IPS-18c (cell line): ENCODE data around the gene TRAF2.

Experiments used
- H3K4me3 ChIP-seq: 2 replicates; pipeline ENCODE4 v1.7.0; 2013; ENCODE audit warnings: low read depth, mild to moderate bottlenecking, low read length, moderate library complexity; ENCODE audit not compliant: insufficient read depth
- H3K9me3 ChIP-seq: one replicate; pipeline ENCODE4 v1.6.1; 2013; ENCODE audit warnings: mild to moderate bottlenecking, low read length, moderate library complexity; ENCODE audit not compliant: control insufficient read depth, insufficient read depth

Gene TRAF2

DNA sequence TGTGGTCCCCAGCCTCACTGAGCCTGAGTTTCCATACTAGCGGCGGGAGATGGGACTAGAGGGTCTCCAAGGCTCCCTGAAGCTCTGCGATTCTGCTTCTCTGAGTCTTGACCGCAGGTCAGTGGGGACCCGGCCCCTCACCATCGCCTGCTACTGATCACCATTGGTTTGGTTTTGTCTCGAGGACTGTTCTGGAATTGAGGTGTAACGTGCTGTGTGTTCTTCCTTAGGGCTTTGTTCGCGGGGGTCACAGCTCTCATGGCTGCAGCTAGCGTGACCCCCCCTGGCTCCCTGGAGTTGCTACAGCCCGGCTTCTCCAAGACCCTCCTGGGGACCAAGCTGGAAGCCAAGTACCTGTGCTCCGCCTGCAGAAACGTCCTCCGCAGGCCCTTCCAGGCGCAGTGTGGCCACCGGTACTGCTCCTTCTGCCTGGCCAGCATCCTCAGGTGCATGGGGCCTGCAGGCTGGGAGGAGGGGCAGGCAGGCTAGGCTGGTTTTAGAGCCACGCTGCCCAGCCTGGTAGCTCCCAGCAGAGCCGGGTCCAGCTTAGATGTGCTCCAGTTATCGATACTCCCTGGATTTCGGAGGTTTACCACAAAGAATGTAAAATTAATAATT is 12.3 kb downstream of the TRAF2 start:
- Histone ChIP-seq H3K4me3 (no peak overlapping the region), H3K9me3 (no peaks in the 10 kb centered on the region)

DNA sequence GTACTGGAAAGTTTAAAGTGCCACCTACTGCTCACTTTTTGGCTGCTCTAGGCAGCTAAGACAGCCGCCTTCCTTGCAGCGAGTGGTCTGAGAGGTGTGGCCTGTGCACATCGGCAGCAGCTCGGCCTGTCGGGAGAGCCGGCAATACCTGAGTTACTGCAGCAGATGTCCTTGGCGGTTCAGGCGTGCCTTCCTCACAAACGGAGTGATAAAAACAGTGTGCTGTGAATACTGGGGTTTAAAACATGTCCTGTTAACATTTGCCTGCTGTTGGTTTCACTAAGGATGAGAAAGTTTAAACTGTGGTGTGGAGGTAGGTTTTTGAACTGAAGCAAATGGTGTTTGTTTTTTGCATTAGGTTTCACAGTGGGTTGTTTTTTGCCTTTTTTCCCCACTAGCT is 12.9 kb downstream of the TRAF2 start:
- H3K4me3 ChIP-seq, result no peak overlapping the region
- H3K9me3 ChIP-seq, result no peaks in the 10 kb centered on the region

DNA sequence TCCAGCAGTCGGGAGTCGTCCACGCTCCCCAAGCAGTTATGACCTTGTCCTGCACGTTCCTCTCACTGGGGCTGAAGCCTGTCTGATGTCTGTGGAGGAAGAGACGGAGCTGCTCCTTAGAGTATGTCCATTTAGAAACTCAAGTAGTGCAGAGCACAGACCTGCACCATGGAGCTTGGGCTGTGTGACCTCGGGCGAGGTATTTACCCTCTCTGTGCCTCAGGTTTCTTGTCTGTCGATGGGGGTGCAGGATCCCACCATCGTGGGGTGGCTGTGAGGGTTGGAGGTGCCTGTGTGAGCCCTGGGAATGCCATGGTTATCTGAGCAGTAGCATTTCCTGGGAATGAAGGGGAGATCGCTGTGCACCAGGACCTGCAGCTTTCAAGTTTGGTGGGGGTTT is 14.2 kb downstream of the TRAF2 start:
- Histone ChIP-seq H3K9me3 (no peaks in the 10 kb centered on the region), H3K4me3 (no peak overlapping the region)

DNA sequence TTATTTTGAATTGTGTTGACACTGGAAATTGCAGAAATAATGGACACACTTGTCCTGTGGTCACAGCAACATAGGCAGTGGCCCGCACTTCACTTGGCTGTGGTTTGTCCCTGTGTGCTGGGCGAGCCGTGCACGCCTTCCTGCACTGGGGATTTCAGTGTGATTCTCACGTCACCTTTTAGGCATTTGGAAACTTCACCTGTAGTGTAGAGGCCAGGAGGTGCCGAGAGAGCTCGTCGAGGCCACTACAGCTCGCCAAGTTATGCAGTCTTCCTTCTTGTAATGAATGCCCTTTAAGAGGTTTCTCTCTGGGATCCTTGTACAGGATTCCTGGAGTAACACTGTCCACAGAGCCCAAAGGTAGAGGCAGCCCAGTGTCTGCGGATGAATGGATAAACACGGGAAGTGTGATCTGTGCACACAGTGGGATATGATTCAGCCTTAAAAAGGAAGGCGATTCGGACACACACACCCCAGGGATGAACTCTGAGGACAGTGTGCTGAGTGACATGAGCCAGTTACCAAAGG is 14.7 kb downstream of the TRAF2 start:
- Histone ChIP-seq H3K4me3 (no peak overlapping the region), H3K9me3 (no peaks in the 10 kb centered on the region)

DNA sequence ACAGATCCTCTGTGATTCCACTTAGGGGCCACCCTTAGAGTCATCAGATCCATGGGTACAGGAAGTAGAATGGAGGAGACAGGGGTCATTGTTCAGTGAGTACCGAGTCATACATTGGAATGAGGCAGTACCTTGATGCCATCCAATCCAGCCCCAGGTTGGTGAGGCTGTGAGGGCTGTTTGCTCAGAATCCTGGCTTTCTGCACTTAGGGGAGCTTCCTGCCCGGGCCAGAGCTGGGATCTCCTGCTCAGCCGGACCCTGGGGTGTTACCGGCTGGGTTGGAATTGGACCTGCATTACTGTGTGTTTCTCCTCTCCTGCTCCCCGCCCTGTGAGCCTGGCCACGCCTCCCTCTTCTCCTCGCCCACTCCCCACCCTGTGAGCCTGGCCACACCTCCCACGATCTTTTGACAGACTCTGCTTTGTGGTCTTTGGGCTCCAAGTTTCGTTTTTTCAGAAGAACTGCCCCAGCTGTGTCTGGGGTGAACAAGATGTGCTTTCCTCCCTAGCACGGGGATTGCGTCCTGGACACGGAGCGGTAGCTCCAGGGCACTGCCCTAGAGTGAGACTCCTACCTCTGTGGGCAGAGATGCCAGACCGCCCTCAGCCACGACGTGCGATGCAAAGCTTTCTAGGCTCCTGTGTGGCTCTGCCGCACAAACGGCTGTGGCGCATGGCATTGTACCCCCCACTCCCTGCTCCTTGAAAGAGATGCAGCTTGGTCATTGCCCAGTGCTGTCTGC is 15.4 kb downstream of the TRAF2 start:
- Histone ChIP-seq H3K9me3 (no peaks in the 10 kb centered on the region), H3K4me3 (no peak overlapping the region)

DNA sequence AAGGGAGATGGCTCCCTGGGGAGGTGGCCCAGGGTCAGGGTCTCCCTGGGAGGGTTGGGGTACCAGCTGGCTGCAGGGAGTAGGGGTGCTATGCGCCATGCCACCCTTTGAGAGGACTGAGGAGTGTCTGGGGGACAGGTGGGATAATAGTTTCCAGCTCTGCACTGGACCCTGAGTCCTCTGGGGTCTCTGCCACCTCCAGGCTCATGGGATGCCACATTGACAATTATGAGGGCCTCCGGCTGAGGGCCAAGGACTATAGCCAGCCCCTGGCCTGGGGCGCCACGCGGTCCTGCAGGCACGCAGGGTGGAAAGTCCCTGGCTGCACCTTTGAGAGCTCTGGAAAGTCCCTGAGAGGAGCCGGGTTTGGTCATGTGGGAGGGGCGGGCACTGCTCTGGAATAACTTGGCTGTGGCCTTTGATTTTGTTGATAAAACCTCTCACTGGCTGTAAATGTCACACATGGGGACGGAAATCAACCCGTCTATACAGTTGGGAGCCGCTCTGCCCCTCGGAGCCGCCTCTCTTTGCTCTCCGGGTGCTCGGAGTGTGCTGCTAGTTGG is 16.0 kb downstream of the TRAF2 start:
- H3K4me3 ChIP-seq, result no peak overlapping the region
- no peaks in the 10 kb centered on the region for H3K9me3 ChIP-seq

DNA sequence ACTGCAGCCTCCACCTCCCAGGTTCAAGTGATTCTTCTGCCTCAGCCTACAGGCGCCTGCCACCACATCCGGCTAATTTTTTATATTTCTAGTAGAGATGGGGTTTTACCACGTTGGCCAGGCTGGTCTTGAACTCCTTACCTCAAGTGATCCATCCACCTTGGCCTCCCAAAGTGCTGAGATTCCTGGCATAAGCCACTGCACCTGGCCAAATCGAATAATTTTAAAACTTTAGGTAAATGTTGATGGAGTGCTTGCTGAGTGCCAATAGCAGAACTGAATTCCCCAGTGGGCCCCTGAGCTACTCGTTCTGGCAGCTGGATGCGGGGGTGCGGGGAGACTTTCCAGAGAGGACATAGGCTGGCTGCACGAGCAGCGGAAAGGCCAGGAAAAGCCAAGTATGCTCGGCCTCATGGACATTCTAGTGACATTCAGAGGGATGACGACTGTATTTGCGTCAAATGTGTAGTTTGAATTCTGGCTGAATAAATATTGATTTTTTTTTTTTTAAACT is 16.8 kb downstream of the TRAF2 start:
- Histone ChIP-seq H3K4me3 (no peak overlapping the region), H3K9me3 (no peaks in the 10 kb centered on the region)

DNA sequence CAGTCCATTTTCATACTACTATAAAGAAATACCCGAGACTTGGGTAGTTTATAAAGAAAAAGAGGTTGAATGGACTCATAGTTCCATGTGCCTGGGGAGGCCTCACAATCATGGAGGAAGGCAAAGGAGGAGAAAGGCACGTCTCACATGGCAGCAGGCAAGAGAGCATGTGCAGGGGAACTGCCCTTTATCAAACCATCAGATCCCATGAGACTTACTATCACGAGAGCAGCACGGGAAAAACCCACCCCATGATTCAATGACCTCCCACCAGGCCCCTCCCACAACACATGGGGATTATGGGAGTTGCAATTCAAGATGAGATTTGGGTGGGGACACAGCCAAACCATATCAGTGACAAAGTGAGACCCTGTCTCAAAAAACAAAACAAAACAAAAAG is 19.9 kb downstream of the TRAF2 start:
- H3K4me3 ChIP-seq, result no peak overlapping the region
- no peaks in the 10 kb centered on the region for H3K9me3 ChIP-seq

DNA sequence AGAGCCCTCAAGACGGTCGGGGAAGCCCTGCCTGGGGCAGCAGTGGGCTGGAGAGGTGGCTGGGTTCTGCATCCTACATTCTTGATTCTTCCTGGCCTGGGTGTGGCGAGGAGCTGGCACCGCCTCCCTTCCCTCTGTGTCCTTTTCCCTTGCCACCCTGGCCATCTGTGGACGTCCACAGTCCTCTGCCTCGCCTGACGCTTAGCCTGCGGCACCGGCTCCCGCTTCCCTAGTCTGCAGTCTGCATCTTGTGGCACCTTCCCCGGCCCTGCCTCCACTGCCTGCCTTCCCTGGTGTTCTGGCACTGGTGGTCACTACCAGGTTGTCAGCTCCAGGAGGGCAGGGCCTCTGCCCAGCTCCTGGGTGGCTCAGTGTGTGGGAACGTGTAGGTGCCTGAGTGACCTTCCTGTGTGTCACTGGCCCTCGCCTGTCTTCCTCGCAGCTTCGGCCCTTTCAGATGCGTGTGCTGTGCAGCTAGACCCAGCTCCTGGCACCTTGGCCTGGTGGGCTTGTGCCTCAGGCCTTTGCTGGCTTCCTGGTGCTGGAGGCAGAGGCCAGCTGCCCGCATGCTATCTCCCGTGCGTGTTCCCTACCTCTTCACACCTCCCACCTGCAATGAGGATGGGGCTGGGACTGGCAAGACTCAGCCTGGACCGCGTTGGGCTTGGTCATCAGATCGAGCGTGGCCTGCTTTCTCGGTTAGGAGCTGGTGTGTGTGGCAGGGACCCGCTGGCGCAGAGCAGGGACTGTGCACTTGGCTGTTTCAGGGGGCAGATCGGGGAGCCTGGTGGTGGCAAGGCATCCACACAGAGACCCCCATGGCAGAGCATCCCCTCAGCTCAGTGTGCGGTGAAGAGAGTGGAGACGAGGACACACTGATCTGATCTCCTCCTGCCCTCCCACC is 20.9 kb downstream of the TRAF2 start:
- Histone ChIP-seq H3K9me3 (no peaks in the 10 kb centered on the region), H3K4me3 (no peak overlapping the region)

DNA sequence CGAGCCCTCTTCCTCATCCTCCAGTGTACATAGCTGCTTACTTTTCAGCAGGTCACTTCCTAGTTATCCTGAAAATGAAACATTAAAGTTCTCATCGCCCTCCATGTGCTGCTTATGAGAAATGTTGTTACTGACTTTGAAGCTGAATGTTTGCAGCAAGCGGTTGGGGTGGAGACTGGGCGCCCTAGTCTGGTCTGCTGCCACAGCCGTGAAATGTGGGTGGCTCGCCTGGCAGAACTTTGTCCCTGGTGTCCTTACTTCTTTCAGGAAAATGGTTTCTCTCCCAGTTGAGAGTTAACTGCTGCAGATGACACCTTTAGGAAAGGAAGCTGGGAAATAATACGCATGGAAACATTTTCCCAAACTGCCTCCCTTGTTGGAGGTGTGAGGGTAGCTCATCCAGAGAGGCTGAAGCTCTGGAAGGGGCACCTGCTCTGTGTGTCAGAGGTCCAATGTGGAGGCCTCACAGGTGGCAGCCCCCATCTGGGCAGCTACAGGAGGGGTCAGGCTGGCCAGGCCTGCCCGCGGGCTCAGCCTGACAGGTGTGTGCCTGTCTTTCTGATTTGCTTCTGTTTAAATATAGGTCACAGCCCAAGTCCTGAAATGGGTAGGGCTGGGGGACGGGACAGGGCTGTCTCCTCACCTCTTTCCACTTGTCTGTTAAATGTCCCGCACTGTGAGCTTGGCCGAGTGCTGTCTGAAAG is 24.0 kb downstream of the TRAF2 start:
- no peaks in the 10 kb centered on the region for H3K9me3 ChIP-seq
- H3K4me3 ChIP-seq, result no peak overlapping the region

DNA sequence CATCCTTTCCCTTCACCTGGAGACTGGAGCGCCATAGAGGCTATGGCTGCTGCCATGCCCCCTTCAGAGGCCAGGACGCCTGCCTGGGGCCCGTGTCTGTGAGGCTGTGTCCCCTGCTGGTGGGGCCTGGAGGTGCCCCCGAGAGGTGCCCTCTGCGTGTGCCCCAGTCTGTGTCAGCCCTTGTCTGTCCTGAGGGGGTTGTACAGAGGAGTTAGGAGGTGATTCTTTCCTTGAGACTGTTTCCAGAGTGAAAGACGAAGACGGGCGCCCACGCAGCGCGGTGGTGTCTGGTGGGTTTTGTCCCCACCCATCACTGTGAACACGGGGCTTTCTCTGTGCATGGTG is 24.6 kb downstream of the TRAF2 start:
- H3K9me3 ChIP-seq, result no peaks in the 10 kb centered on the region
- H3K4me3 ChIP-seq, result no peak overlapping the region

DNA sequence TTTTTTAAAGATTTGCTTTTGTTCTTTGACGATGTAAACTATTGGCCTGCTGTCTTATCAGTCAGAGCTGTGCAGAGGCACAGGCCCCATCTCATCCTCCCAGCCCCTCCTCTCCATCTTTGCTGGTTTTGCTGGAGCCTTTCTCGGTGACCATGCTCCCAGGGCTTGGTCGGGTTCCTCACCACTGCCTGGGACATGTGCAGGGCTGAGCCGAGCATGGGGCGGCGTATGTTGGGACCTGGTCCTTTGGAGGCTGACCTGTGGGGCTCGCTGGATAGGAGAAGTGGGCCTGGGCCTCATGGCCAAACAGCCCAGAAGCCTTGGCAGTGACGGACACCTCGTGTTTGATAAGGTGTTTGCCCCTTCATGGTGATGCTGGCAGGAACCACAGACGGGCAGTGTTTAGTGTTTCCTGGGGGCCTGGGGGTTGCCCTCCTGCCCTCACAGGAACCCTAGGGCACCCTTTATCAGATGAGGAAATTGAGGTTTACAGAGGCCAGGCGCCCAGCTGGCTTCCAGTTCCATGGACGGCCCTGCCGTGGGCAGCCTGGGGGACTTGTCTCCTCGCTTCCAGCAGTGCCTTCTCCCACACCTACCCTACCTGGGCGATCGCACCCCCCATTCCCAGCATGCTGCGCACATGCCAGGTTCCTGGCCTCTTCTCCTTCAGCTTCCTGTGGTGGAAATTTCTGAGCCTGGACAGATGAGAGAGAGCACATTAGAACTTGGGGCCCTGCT is 27.6 kb downstream of the TRAF2 start:
- Histone ChIP-seq H3K4me3 (no peak overlapping the region), H3K9me3 (no peaks in the 10 kb centered on the region)

DNA sequence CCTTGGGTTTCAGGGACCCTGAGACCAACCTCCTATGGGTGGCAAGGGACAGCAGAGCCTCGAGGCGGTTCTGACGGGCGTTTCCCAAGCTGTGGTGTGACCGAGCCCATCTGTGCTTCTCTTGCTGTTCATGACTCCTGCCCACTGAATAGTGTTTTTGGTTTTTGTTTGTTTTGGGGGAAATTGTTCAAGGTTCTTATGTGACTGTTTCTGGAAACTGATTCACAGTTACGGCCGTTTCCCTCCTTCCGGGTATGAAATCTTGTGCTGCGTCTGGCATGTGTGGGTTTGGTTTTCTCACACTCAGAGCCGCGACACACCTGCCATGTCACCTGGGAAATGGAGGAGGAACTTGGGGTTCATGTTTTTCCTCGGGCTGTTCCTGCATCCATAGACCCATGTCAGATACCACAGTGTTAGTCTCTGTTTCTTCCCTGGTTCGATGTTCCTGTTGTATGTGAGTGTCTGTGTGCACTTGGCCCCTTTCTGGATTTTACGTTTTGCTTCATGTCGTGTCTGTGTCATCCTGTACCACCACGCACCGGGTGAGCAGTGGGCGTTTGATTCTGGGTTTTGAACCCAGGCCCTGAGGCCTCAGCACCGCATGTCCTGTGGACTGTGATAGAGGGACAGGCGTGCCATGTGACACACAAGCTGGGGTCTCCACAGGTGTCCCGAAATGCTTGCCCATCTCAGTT is 29.5 kb downstream of the TRAF2 start:
- no peaks in the 10 kb centered on the region for H3K9me3 ChIP-seq
- H3K4me3 ChIP-seq, result no peak overlapping the region

DNA sequence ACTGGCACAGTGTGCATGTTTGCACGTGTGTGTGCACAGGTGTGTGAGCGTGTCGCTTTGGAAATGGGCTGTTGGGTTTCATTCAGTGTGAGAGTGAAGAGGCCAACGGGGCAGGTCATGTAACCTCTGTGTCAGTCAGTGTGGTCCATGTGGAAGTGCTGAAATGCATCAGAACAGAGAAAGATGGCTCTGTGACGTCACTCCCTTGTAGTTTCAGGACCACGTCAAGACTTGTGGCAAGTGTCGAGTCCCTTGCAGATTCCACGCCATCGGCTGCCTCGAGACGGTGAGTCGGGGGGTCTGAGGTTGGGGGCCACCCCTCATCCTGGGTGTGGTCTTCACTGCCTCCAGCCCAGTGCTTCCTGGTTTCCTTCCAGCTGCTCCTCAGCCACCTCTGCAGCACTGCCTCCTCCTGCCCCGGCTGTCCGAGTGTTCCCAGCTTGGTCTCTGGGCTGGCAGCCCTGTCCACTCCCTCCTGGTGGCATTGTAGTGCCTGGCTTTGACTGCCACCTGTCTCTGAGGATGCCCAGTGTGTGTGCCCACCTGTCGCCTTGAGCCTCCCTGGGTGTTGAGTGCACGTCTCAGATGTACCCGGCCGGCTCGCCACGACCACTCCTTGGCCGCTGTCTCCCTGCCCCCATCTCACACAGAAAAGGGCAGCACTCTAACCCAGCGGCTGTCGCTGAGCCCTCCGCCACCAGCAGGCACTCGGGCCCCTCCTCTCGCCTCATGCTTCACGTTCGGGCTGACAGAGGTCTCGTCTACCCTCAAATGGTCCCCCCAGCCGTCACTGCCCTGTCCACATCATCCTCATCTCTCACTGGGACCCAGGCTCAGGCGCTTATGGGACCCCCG is 30.2 kb downstream of the TRAF2 start:
- H3K4me3 ChIP-seq, result no peak overlapping the region
- H3K9me3 ChIP-seq, result no peaks in the 10 kb centered on the region

DNA sequence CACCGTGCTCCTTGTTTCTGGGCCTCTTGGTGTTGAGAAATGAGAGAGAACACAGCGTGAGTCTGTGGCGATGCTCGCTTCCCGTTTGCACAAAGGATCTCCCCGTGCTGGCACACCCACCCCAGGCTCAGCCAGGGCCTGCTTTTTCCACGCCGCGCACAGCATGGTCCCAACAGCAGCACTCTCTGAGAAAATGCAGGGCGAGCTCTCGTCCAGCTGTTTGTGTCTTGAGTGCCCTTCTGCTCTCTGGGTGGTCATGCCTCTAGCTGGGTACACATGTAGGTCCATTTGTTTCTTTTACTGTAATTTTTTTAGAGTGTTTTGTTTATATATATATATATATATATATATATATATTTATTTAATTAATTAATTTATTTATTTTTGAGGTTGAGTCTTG is 31.6 kb downstream of the TRAF2 start:
- no peaks in the 10 kb centered on the region for H3K9me3 ChIP-seq
- no peak overlapping the region for H3K4me3 ChIP-seq
